NCI-H446 (cell line): ENCODE data around the gene CHST11.
"Not testable (repeated sequence)": the region's sequence is repeated elsewhere in the genome, so short reads cannot be mapped to it uniquely, and the experiment has no call there.

ENCODE experiments used
- DNase-seq, 2 experiments: peaks; one replicate each; lab custom pipeline; 2025; lab: John Stamatoyannopoulos, UW

The CHST11 gene

DNA sequence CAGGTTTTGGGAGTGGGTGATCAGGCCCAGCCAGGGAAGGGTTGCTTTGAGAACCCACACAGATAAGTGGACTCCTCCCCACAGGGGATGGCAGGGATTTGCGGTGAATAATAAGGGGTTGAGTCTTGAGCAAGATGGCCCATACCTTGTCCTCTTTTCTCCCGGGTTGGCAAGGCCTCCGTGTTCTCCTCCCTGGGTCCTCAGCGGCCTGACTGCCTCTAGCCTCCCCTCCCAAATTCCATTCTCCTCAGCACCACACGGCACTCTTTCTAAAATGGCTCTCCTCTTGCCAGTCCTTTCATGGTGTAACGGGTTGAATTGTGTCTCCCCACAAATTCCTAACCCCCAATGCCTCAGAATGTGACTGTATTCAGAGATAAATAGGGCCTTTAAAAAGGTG is 70.0 kb downstream of the CHST11 start:
- no peak for DNase-seq

DNA sequence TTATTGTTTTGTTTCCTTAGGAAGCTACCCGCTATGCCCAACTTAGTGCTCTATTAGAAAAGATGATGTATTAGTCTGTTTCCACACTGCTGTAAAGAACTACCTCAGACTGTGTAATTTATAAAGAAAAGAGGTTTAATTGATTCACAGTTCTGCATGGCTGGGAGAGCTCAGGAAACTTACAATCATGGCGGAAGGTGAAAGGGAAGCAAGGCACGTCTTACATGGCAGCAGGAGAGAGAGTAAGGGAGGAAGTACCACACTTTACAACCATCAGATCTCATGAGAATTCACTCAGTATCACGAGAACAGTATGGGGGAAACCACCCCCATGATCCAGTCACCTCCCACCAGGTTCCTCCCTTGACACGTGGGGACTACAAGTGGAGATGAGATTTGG is 70.9 kb downstream of the CHST11 start:
- DNase-seq = not testable (repeated sequence)

DNA sequence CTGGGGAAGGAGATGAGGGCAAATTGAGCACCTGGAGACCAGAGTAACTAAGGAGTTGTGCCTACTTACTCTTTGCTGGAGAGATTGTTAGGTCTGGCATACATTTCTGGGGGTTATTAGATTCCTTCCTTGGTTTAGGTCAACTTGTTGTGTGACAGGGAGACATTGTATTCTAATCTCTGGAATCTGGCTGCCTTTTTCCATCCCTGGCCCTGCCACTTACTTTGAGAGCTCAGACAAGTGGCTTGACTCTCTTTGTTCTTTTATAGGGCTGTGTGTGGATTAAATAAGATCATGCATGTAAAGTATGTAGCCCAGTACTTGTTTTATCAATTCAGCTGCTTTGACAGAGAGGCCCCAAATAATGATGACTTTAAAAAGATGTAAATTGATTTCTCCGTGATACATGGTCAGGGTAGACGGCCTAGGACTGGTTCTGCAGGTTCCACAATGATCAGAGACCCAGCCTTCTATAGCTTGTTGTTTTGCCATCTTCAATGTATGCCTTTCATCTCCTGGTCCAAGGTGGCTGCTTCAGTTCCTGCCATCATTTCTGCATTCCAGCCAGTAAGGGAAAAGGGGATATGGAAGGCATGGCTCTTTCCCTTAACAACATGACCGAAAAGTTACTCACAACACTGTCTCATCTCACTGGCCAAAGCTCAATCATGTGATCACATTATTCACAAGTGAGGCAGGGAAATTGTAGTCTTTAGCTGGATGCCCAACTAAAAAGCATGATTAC is 72.6 kb downstream of the CHST11 start:
- no peak for DNase-seq

DNA sequence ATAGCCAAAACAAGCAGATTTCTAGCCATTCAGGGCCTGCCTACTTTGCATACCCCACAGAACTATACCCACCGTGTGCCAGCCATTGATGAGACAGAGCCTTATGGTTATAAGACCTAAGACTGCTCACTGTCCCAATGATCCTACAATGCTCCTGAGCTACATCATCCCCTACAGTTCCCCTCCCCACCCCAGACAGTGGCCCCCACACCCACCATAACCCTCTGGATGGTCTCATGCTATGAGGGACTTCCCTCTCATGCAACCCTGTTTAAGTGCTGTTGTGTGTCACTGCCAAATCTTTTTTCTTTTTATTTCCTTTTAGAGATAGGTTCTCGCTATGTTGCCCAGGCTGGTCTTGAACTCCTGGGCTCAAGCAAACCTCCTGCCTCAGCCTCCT is 75.9 kb downstream of the CHST11 start:
- DNase-seq = no peak

DNA sequence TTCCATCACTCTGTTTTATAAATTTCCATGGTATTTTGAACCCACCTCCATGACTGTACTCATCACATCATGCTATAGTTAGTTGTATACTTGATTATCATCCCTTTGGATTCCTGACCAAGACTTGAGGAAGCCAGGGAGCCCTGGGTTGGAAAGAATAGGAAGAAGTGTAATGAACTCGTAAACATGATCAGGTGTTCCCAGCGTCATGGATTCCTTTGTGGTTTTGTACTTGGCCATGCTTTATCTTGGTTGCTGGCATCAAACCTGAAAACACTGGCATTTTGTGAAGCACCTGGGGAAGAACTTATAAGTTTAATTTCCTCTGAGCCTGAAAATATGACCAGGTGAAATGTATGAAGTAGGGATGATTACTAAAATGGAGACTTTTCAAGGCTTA is 76.4 kb downstream of the CHST11 start:
- no peak for DNase-seq

DNA sequence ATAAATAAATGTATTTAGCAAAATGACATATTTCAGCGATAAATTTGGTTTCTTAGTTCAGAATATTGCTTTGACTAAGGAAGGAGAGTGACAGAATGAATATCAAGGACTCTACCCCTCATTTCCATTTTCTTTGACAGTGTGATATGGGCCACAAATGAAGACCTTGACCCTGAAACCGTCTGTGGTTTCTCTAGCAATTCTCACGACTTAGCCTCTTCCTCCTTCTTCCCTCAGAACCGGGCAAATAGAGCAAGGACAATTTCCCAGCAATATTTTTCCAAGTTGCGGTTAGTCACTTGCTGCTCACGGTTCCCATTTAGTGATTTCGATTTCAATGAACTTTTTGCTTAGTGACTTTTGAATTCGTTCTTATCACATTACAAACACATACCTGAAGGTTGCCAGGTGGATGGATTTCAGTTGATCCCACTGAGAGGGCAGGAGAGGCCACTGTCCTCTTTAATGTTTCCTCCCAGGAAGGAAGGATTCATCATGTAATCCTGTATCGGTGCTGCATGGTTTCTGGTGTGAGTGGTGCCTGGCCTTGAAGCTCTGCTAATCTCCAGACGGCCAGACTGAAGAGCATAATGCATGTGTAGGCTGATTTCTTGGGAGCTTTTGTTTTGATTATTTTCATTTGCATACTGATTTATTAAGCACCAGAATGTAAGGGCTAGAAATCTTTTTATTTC is 77.6 kb downstream of the CHST11 start:
- no peak for DNase-seq

DNA sequence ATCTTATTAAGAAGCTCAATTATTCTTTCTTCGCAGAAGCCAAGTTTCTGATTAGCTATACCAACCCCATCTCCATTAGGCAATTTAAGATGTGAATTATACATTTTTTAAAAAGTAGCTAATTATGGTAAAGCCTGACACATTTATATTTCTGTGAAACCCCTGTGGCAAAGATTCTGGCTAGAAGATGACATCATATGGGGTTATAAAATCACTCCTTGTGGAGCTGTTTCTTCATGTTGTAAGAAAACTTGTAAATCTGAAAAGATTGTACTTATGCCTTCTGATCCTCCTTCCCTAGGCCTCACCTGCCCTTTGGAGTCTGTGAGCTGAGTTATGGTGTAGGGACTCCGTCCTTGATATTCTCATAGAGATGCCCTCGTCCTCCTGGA is 78.1 kb downstream of the CHST11 start:
- no peak for DNase-seq

DNA sequence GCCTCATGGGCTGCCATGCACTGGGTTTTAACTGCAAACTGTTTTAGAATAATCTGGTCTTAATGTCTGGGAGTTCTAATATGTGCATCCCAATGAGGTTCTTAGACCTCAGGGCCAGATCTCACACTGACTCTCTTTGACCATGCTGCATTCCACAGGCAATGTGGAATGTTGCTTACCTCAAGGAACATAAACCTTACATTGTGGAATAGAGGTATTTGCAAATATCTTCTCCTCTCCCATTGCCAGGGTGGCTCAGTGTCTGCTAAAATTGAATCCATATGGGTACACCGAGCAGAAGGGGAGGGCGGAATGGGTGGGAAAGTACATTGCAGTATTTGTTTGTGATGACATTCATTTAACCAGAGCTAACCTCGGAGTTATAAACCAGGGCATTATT is 78.6 kb downstream of the CHST11 start:
- no peak for DNase-seq

DNA sequence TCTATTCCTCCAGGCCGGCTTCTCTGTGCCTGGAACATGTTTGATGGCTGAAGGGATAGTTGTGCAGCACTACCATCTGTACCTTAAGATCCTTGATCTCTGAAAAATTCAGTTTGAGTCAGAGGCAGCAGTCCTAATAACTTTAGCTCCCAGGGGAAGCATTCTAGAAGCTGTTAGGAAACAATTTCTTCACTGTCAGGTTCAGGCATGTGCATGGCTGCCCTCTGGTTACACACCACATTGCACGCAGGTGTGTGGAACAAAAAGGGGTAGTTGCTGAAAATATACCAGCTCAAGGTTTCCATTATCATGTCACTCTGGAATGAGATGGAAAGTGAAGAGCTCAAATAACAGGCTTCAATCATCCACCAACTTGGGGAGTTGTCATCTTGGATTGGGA is 80.1 kb downstream of the CHST11 start:
- DNase-seq = no peak

DNA sequence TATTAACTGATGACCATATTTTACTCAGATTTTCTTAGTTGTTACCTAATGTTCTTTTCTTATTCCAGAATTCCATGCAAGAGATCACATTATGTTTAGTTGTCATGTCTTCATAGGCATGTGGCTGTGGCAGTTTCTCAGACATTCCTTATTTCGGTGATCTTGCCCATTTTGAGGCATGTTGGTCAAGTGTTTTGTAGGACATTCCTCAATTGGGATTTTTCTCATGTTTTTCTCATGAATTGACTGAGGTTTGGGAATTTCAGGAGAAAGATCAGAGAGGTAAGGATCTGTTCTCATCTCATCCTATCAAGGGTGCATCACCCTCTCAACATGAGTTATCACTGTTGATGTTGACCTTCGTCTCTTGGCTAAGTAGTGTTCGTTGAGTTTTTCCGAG is 81.3 kb downstream of the CHST11 start:
- no peak for DNase-seq

DNA sequence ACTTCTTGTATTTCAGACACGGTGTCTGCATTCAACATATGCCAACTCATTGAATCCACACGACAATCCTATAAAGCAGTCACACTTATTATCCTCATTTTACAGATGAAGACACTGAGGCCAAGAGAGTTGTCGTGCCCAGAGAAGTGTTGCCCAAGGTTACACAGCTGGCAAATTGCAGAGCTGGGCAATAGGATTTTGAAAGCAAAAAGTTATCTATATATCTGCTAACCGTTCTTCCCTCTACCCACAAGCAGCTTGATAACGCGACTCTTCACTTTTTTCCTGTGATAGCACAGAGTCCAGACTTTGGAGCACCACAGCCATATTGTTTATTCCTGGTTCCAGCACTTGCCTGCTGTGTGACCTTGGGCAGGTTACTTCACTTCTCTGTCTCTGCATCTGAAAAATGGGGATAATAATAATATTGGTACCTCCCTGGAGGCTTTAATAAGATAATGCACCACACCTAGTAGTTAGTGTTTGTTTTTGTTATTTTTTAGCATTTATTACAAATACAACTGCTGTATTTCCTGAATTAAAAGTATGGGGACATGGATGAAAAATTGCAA is 82.2 kb downstream of the CHST11 start:
- no peak for DNase-seq

DNA sequence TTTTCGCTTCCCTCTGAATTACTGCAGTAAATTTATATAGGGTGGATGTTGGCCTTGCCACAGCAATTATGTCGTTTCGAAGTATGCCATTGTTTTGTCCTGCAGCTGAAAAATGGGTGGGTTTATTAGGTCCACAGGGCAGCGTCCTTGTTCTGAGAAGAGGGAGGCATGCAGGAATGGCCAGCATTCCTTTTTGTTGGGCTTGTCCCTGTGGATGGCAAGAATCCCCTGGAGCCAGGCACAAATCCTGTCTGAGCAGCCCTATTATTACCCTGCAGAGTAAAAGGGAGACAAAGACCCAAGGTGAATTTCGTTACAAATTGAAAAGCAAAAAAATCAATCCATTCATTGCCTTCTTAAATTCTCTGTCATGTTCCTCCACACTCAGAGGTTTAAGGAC is 88.1 kb downstream of the CHST11 start:
- no peak for DNase-seq

DNA sequence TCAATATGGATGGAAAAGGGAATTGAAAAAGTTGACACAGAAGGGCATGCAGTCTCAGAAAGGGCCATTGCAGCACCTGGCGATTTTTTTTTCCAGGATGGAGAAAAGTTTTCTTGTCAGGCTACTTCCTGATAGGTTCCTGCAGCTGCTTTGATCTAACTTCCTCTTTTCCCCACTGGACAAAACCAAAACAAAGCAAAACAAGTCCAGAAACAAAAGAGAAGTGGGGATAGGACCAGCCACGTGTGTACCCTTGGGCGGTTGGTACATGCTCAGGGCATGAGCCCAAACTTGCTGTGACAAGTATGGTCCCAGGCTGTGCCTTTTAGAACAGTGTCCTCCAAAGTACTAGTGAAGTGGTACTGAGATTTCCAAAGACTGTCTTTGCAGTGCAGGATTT is 89.8 kb downstream of the CHST11 start:
- no peak for DNase-seq

DNA sequence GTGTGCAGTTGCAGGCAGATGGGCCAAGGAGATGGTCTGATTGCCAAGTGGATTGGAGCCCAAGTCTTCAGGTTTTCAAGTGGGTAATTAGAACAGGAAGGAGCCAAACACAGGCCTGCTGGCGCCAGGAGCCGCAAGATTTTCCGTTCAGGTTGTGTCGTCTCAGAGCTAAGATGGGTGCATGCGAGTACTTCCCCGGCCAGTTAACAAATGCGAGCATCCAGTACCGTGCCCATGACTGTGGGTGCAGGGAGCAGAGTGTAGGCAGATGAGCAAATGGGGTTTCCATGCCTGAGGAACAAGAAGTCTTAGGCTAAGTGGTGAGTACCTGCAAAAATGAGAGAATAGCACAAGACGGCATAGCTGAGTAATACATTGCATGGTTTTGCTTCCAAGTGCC is 90.5 kb downstream of the CHST11 start:
- peak in 1 of 2 experiments; percentile 56 for DNase-seq

DNA sequence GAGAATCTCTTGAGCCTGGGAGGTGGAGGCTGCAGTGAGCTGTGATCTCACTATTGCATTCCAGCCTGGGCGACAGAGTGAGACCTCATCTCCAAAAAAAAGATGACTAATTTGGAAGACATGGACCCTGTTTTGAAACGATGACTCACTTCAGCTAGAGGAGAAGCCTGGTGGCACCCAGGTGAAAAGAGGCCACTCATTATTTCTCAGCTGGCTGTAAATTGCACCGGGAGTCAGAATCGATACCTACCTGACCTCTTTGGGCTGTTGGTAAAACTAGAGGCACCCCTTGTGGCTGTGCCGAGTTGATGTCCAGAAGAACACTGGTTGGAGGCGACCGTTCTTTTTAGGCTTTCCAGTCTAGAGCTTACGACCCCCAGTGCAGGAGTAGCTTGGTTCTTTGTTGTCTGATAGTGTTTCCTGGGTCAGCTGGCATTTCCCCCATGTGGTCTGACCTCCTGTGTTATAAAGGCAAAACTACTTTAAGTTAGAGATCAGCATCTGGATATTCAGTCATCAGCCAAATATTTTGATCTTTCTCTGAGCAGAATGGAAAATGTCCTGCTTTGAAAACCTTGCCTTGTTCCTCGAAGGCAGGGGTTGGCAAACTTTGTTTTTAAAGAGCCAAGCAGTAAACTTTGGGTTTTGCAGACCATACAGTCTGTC is 93.2 kb downstream of the CHST11 start:
- no peak for DNase-seq

DNA sequence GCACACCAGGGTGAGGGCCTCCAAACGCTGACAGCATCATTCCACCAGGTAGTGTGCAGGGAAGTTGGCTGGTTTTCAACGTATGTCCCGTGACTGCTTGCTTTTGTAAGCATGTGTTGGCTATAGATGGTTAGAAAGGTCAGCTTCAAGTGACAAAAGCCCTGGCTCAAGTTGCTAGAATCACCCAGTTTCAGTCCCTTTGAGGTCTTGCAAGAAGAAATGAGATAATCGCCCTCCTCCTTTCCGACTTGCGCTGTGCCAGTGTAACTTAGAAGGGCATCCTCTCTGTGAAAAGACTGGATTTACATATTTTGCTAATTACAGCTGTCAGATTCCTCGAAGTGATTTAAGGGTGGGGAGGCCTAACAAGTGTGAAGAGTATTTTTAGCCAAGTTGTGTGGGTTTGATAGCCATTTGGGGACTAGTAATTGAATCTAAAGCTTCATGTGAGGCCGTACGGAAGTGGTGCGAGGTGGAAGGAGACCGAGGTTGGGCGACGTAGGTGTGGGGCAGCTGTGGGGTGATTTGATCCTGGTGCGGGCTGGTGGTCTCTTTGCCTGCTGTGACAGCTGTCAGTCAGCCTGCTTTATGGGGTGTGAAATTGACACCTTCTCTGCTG is 94.7 kb downstream of the CHST11 start:
- DNase-seq = no peak

DNA sequence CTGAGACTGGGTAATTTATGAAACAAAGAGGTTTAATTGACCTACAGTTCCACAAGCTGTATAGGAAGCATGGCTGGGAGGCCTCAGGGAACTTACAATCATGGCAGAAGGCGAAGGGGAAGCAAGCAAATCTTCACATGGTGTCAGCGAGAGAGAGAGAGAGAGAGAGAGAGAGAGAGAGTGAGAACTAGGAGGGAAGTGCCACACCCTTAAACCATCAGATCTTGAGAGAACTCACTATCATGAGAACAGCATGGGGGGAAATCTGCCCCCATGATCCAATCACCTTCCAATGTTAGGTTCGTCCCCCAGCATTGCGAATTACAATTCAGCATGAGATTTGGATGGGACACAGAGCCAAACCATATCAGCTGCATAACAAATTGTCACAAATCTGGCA is 96.7 kb downstream of the CHST11 start:
- no peak for DNase-seq

DNA sequence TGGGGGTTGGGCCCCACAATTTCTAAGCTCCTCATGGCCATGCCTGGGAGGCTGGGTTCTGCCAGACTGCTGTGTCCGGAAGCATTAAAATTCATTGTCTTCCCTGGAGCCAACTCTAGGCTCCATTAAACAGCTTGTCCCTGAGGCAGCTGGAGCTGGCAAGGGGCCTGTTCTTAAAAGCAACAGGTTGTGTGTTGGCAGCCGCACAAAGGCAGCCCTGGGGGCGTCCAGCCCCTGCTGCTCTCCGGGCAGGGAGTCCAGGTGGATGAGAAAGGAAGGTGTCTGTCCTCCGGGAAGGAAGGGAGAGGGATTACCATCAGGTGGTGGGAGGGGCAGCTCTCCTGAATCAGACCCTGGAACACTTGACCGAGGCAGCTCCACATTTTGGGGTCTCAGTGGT is 98.9 kb downstream of the CHST11 start:
- DNase-seq = peak in 1 of 2 experiments; percentile 63

DNA sequence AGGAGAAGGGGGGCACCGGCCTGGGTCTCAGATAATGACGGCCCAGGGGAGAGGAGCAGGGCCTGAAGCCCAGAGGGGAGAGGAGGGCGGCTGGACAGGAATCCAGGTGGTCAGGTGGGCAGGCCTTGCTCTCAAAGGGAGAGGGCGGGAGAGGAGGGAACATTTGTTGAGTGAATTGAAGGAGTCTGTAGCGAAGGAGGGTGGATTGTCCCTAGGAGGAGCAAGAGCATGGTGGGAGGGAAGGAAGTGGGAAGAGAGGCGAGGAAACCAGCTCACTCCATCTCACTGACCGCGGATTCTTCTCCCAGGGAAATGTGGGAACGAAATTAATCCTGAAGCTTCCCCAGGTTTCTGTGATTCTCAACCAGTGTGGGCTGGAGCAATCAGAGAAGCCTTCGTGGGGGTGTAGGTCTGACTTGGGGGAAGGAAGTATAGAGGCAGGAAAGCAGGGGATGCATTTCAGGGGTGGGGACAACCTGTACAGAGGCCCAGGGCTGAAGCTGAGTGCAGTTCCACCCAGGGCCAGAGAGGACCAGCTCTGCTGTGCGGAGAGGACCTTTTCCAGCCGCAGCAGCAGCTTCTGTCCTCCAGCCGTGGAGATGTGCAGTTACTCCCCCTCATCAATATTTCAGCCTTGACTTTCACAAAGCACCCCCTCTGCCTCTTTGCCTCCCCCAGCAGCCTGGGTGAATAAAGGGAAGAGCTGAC is 100.9 kb downstream of the CHST11 start:
- no peak for DNase-seq

DNA sequence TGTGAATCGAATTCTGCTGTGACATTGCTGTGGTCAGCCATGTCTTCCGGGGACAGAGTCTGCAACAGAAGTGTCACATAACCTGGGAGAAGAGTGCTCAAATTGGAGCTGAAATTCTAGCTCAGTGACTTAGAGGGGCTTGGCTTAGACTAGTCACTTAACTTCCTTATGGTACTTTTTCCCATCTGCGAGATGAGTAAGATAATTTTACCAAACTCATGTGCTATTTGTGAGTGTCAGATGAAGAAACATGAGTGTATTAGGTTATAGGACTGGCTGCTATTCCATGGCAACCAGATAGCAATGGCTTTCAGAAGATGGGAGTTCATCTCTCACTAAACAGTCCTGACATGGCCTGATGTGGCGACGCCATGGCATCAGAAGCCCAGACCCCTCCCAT is 104.1 kb downstream of the CHST11 start:
- DNase-seq = no peak

DNA sequence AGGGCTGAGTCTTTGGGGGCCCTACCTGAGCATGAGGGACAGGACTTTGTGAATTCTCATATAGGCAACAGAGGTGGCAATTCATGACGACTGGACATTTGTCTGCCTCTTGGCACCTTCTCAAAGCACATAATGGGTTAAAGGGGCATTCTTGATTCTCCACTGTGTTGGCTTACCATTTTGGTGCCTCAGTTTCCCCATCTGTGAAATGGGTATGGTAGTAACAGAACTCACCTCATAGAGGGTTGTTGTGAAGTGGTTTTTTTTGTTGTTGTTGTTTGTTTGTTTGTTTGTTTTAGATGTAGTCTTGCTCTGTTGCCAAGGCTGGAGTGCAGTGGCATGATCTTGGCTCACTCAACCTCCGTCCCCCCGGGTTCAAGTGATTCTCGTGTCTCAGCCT is 106.0 kb downstream of the CHST11 start:
- no peak for DNase-seq

DNA sequence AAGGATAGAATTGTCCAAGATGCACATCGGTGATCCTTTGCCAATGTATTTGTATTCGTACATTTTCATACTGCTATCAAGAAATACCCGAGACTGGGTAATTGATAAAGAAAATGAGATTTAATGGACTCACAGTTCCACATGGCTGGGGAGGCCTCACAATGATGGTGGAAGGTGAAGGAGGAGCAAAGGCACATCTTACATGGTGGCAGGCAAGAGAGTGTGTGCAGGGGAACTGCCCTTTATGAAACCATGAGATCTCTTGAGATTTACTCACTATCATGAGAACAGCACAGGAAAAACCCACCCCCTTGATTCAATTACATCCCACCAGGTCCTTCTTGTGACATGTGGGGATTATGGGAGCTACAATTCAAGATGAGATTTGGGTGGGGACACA is 107.9 kb downstream of the CHST11 start:
- not testable (repeated sequence) for DNase-seq
